NCI-H1417 treated with DMSO at 0.1 percent for 48 hours (cell line): ENCODE measurements around the gene BBS9.

Experiments used
- DNase-seq: peaks from one replicate; lab custom pipeline; 2025; lab: John Stamatoyannopoulos, UW

The BBS9 gene

GRCh38 chr7:33550979-33551378 is 421.6 kb downstream of the BBS9 start:
- no peak for DNase-seq

GRCh38 chr7:33554046-33554445 is 424.7 kb downstream of the BBS9 start:
- DNase-seq, result no peak

- no peak for DNase-seq
These were observed 425.2 kb downstream of the BBS9 start for GRCh38 chr7:33554576-33554975.

GRCh38 chr7:33556472-33556871 is 427.1 kb downstream of the BBS9 start:
- no peak for DNase-seq

DNA sequence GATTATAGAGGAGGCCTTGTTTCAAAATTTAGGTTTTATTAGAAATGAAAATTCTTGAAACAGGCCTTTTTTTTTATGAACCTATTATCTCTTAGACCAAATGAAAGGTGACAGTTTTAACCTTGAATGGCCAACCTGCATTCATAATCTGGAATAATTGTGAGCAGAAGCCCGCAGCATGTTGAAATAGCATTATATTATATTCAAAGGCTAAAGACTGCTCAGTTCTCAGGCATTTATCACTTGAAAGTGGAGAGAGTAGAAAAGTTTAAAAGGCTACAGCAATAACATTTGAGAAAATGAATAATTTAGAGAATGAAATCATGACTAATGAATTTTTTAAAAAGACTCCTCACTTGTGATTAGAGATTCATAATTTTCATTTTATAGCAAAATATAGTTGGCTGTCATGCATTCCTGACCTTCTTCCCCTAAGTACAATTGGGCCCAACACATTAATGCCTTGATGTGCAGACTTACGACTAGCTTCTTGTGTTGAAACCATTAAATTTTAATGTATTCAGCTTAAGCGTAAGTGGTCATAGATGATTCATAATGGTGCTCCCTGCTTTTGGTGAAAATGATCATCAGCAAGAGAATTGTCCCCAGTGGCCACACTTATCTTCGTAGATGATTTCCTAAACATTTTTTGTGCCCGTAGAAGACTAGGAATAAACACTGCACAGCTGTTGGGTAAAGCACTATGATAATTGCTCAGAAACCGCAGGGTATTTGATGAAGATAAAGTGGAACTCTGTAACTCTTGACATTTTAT is 429.4 kb downstream of the BBS9 start:
- DNase-seq, result no peak

DNA sequence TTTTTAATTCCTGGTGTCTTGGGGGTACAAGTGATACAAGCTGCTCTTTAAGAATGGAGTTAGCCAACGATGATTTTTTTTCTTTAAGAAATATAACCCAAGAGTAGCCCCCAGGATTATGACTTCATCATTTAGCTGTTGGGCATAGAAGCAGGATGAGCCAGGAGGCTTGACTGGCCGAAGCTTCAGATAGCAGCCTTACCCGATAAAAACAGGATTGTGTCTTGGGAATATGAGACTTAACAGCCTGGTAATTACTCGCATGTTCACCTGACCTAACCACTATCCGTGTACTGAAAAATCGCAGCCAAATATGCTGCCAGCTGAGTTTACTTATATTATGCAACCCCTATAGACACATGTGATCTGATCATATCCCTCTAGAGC is 430.0 kb downstream of the BBS9 start:
- DNase-seq, result no peak

DNA sequence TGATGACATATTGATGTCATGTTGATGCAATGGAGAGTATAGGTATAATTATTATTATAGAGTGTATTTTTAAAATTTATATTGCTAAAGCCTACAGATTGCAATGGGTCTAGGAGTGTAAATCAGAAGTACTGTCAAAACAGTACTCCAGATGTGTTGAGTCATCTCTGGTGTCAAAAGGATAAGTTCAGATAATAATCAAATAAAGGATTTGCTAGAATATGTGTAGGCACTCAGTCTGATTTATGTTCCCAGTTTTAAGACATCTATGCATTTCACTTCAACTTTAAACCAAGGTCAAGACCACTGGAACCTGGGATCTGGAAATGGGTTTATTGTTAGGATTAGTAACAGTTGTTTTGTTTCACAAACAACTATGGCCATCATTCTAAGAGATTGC is 433.6 kb downstream of the BBS9 start:
- DNase-seq, result no peak

GRCh38 chr7:33563651-33564050 is 434.3 kb downstream of the BBS9 start:
- DNase-seq, result no peak

- DNase-seq, result no peak
These were observed 448.8 kb downstream of the BBS9 start for GRCh38 chr7:33578166-33578565.

DNA sequence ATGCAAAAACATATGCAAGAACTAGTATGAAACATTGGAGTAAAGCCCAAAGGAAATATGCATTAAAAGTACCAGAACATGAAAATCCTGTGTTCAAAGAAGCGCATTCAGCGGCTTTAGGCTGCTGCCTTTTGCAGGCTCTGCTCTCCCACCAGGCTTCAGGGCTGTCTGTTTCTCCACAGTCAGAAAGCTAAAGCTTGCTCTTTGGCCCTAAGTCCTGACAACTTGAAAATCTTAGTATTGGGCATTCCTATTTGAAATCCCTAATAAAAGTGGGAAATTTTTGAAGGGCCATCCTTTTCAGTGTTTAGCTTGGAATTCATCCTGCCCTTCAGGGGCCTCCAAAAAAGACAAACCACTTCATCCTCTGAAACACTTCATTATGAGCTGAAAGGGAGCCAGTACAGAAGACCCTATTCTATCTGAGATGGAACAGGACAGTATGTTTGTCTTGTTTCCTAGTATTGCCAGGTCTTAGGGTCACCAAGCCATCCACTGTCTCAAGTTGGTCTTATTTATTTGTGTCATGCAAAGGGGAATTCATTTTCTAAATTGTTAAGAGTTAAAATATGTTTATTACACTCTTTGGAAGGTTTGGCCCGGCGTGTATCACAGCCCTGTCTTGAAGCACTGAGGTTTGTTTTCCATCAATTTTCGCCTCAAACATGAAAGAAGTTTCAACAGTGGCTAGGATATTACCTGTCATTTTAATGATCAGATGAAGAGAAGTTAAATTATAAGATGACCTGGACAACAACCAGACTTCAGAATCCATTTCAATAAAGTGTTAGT is 449.7 kb downstream of the BBS9 start:
- DNase-seq, result no peak

- no peak for DNase-seq
These were observed 450.3 kb downstream of the BBS9 start for GRCh38 chr7:33579673-33579960.

DNA sequence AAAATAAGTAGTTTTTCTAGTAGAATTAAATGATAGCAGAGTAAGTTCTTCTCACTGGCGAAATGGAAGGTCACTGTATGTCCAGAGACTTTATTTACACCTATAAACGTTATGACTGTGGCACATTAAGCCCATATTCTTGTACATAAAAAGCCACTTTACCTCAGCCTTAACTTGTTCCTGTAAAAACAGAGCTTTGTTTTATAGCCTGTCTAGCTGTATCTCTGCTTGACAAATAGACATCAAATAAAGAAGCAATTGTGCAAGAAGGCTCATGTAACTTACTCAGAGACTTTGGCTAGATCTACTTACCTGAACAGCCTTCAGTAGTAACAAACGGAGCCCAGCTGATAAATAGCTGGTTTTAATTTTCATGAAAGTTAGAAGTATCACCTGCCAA is 451.9 kb downstream of the BBS9 start:
- DNase-seq, result no peak

DNA sequence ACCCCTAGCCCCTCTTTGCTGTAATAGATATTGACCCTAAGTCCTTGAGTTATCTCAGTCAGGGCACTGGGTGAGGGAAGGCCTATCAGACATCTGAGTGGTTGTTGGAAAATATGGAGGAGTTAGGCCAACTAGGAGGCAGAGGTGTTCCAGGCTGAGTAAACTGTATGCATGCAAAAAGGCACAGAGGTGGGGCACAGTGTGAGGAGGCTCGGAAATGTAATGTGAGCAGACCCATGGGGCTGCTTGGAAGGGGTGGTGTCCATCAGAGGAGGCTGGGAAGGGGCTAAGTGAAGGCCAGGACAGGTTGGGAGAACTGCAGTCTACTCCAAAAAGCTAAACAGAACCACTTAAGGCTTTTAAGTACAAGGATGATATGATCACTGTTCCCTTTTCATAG is 452.7 kb downstream of the BBS9 start:
- no peak for DNase-seq

DNA sequence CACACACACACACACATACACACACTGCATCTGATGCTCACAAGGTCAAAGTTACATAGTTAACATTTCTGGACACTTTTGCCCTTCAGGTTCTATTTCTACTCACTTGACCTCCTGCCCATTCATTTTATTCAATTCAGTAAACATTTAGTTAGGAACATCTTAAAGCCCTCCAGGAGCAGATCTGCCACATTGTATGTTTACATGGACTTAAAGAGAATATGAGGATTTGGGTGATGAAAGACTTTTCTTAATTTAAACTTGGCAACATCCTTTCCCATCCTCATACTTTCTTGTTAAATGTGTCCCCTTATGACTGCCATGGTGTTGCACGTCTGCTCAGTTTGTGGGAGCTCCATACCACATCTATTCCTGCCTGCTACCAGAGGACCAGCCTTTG is 453.2 kb downstream of the BBS9 start:
- DNase-seq, result no peak

DNA sequence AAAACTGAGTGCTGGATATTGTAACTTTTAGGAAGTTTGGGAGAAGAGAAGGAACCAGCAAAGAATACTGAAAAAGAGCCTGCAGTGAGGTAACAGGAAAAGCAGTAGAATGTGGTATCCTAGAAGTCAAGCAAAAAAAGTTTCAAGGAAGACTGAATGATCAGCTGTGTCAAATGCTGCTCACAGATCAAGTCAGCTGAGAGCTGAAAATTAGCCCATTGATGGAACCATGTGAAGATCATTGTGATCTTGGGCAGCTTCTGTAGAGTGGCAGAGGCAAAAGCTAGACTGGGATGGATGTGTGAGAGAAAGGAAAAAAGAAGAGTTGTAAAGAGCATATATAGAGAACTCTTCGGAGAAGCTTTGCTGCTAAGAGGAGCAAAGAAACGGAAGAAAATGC is 460.5 kb downstream of the BBS9 start:
- DNase-seq, result no peak

- DNase-seq, result no peak
These were observed 461.6 kb downstream of the BBS9 start for GRCh38 chr7:33590916-33591315.

DNA sequence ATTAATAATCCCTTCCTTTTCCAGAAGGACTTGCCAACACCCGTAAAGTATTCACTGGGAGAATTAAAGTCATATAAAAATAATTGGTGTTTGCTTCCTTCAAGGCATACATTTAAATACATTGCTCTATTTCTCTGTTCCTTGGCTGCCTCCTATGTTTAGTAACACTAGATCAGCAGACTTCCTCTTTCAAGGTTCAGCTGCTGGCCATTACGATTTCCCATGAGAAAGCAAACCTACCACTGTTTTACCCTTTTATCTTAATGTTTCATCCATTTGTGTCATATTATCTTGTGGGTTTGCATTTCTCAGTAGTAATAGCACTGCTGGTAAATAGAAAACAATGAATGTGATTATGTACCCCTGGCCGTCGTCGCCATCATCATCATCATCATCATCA is 462.1 kb downstream of the BBS9 start:
- DNase-seq, result no peak

GRCh38 chr7:33592718-33593117 is 463.4 kb downstream of the BBS9 start:
- DNase-seq, result no peak

- DNase-seq, result no peak
These were observed 464.2 kb downstream of the BBS9 start for GRCh38 chr7:33593611-33594010.

DNA sequence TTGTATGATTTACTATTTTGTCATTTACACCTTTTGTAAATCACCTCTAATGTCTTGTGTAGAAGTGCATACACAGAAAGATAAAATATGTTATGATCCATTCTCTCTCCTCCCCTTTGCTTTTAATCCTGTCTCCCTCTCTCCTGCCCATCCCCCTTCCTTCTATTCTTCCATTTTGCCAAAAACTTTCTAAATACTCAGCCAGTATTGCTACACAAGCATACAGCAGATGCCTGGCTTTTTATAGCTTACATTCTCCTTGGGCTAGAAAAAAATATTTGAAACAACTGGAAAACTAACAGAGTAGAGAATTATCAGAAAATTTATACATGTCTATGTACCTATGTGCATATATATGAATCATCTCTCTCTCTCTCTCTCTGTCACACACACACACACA is 467.3 kb downstream of the BBS9 start:
- DNase-seq, result no peak

- DNase-seq, result no peak
These were observed 467.8 kb downstream of the BBS9 start for GRCh38 chr7:33597181-33597580.

DNA sequence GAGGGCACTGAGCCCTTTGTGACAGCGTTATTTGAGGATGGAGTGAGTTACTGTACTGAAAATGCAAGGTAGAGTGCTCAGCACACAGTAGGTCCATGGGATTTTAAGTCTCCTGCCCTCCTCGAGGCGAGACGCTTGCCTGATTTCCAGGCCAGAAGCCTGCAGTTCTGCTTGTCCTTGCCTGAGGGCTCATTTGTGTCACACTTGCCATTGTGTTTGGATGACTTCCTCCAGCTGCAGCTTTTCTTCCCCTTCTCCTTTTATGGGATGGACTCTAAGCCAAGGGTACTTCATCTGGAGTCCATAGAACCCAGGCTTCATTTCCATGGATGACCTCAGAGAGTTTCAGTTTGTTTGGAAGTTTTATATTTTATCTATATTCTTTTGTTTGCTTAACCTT is 471.7 kb downstream of the BBS9 start:
- DNase-seq, result no peak

DNA sequence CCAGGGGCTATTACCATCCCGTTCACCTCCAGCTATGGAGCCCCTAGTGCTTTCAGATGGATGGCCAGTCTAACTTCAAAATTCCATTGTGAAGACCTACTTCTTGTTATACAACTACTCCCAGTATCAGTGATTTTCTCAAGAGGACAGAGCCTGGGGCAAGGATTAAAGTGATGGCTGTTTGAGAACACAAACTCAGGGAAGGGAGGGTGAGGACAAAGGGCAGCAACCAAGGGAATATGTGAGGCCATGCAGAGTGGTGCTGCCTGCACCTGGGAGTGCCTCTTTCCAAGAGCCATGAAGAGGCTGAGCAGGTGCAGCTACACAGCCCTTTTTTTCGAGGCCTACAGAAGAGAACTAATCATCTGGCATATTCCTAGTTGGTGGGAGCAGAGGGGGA is 472.5 kb downstream of the BBS9 start:
- DNase-seq, result no peak

DNA sequence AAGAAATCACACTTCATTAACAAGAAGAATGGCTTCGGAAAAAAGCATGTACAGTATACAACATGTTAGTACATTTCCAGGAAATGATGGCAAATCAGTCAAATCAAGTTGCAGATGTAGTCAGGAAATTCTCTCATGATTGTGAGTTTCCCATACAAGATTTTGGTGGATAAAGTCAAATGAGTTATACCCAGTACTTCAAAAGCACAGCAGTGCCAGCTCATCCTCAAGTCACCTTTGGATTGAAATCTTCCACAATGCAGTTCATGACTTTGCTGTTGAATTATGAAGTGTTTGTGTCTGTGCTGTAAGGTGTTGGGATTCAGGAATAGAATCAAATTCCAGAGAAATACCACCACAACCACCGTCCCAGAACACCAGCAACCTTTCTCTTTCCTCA is 474.7 kb downstream of the BBS9 start:
- DNase-seq, result no peak
